Measurements from ENCODE around the gene HSPB8. TPM values are rescaled to one million over a fixed set of nuclear protein-coding genes. Genes with fewer than 3 reads are reported as not detected.
A peak's percentile ranks its signal among the peaks of the same experiment; 100 is the strongest.

Gene HSPB8
- total RNA-seq, 1 donor from 2014 or later = 58.4 TPM

DNA sequence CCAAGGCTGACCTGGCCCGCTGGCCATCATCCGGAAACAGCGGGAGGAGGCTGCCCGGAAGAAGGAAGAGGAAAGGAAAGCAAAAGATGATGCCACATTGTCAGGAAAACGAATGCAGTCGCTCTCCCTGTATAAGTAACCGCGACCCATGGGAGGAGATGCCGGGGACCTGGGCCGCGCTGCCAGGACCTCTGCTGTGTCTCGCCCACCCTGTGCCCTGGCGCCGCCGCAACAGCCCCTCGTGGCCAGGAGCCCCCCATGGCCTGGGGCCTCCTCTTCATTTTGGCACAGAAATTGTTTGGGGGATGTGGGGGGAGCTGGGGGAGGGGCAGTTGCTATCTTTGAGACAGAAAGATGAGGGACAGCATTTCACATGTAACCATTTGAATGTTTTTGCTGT is 16.5 kb downstream of the HSPB8 start:
- H3K27ac ChIP-seq = no peak overlapping the region
- H3K4me1 ChIP-seq = no peaks in the 10 kb centered on the region
- DNase-seq (ENCODE audit: extremely low spot score in 2 of 2) = no peak
- intact Hi-C loops (cut with DNase I) = no loop called here
- no peak overlapping the region for H3K4me3 ChIP-seq
- H3K27me3 ChIP-seq = no peaks in the 10 kb centered on the region
- no peaks in the 10 kb centered on the region for H3K9me3 ChIP-seq
- H3K36me3 ChIP-seq = peaks cover 0 to 17% of the 10 kb centered on the region in 2 donors
- TF ChIP-seq POLR2A (IDR thresholded peaks at IDR 0.05) (no peak), POLR2AphosphoS5 (IDR thresholded peaks at IDR 0.05; ENCODE audit: insufficient read depth in 1 of 2, low read depth in 1 of 2) (no peak)
- TF ChIP-seq, protein P1, sequence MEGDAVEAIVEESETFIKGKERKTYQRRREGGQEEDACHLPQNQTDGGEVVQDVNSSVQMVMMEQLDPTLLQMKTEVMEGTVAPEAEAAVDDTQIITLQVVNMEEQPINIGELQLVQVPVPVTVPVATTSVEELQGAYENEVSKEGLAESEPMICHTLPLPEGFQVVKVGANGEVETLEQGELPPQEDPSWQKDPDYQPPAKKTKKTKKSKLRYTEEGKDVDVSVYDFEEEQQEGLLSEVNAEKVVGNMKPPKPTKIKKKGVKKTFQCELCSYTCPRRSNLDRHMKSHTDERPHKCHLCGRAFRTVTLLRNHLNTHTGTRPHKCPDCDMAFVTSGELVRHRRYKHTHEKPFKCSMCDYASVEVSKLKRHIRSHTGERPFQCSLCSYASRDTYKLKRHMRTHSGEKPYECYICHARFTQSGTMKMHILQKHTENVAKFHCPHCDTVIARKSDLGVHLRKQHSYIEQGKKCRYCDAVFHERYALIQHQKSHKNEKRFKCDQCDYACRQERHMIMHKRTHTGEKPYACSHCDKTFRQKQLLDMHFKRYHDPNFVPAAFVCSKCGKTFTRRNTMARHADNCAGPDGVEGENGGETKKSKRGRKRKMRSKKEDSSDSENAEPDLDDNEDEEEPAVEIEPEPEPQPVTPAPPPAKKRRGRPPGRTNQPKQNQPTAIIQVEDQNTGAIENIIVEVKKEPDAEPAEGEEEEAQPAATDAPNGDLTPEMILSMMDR (IDR thresholded peaks at IDR 0.05) = no peak

DNA sequence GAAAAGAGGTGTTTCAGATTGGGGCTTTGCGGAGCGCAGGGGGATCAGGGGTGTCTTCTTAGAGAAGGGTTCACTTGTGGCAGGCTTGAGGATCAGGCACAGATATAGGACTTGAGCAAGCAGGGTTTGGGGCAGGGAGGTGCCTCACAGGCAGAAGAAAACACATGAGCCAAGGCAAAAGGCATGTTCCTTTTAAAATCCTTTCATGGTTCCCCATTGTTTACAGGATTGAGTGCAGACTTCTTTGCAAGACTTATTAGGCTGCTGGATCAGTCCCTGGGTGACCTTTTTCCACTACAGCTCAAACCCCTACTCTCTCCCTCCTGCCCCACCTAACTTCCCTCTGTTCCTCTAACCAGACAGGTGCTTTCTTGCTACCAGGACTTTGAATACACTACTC is 19.7 kb downstream of the HSPB8 start:
- no peak overlapping the region for H3K4me3 ChIP-seq
- no peaks in the 10 kb centered on the region for H3K4me1 ChIP-seq
- H3K27ac ChIP-seq = peak overlapping the region; percentile 35
- peaks cover 0 to 14% of the 10 kb centered on the region in 2 donors for H3K36me3 ChIP-seq
- intact Hi-C loops (cut with DNase I) = no loop called here
- H3K9me3 ChIP-seq = no peaks in the 10 kb centered on the region
- no peaks in the 10 kb centered on the region for H3K27me3 ChIP-seq
- DNase-seq (ENCODE audit: extremely low spot score in 2 of 2) = no peak
- TF ChIP-seq POLR2AphosphoS5 (IDR thresholded peaks at IDR 0.05; ENCODE audit: insufficient read depth in 1 of 2, low read depth in 1 of 2) = no peak
- TF ChIP-seq, protein P1 (IDR thresholded peaks at IDR 0.05) = no peak
- TF ChIP-seq POLR2A (IDR thresholded peaks at IDR 0.05) = no peak

DNA sequence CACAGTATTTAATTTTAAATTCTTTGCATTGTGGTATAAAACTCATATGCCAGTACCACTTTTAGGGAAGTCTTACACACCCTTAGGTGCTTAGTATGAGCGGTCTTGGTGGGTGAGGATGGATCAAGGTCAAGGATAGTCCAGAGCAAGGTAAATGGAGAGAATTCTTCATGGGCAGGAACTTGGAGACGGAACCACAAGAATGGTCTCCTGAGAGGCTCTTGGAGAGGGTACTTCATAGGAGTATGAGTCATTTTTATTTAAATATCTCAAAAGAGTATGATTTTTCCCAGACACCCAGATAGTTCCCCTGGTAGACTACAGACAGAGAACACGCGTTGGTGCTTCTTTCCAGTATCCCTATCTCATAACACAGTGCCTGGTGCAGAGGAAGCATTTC is 21.9 kb downstream of the HSPB8 start:
- no peaks in the 10 kb centered on the region for H3K4me1 ChIP-seq
- TF ChIP-seq POLR2A (IDR thresholded peaks at IDR 0.05) = no peak
- TF ChIP-seq, protein P1 (IDR thresholded peaks at IDR 0.05) = no peak
- TF ChIP-seq POLR2AphosphoS5 (IDR thresholded peaks at IDR 0.05; ENCODE audit: insufficient read depth in 1 of 2, low read depth in 1 of 2) = no peak
- H3K36me3 ChIP-seq = no peaks in the 10 kb centered on the region
- H3K9me3 ChIP-seq = no peaks in the 10 kb centered on the region
- intact Hi-C loops (cut with DNase I) = no loop called here
- H3K27ac ChIP-seq = no peak overlapping the region
- no peak for DNase-seq (ENCODE audit: extremely low spot score in 2 of 2)
- no peaks in the 10 kb centered on the region for H3K27me3 ChIP-seq
- no peak overlapping the region for H3K4me3 ChIP-seq

DNA sequence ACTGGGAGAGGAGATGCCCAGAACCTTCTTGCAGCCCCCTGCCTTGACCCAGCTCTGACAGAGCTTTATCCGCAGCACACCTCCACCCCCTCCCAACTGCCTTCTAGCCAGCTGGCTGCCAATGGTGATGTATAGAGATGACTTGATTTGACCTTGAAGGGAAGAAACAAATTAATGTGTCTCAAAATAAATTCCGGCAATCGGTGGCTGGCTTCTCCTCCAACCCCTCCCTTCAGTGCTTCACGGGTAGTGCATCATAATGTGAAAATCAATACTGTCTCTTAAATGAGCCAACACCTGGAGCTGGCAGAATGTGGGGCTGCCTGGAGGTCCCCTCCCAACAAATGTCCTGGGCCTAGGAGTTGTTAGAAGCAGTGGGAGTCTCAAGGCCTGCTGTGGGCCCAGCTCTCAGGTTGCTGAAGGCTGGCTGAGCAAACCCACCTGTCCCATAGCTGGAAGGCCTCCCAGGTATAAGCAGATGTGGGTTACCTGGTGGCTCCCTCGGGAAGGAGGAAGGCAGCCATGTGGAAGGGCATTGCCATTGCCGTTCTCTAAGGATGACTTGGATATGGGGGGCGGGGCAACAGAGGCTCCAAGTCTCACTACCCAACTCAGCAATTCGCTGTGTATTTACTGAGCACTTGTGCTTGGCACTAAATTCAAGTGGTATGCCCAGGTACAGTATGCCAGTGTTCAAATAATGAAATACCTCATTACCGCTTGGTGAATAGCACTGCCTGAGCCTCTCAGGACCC is 23.2 kb downstream of the HSPB8 start:
- H3K27ac ChIP-seq = no peak overlapping the region

DNA sequence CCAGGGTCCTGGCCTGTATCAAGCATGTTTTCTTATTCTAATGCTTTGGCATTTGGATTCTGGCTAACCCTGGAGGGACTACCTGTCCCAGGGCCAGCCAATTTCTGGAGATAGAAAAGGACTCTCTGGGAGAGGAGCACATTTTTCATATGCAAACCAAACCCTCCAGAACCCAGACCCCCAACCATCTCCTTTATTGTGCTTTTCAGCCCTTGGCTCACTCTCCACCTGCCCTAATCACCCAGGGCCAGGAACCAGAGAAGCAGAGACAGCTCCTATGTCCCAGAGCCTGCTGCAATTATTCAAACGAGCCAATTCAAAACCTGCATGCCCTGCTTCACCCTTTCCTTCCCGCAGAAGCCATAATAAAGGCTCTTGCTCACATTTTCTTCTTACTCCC is 23.8 kb downstream of the HSPB8 start:
- TF ChIP-seq, protein P1 (IDR thresholded peaks at IDR 0.05) = no peak
- TF ChIP-seq POLR2AphosphoS5 (IDR thresholded peaks at IDR 0.05; ENCODE audit: insufficient read depth in 1 of 2, low read depth in 1 of 2) (no peak), POLR2A (IDR thresholded peaks at IDR 0.05) (no peak)
- Histone ChIP-seq H3K4me1 (no peaks in the 10 kb centered on the region), H3K27ac (no peak overlapping the region), H3K27me3 (no peaks in the 10 kb centered on the region), H3K9me3 (no peaks in the 10 kb centered on the region), H3K4me3 (no peak overlapping the region), H3K36me3 (no peaks in the 10 kb centered on the region)
- intact Hi-C loops (cut with DNase I) = no loop called here
- no peak for DNase-seq (ENCODE audit: extremely low spot score in 2 of 2)

More for the DNA sequence above, 23.2 kb downstream of the HSPB8 start:
- H3K4me1 ChIP-seq = no peaks in the 10 kb centered on the region
- no peak overlapping the region for H3K4me3 ChIP-seq
- no peaks in the 10 kb centered on the region for H3K36me3 ChIP-seq
- H3K27me3 ChIP-seq = no peaks in the 10 kb centered on the region
- DNase-seq (ENCODE audit: extremely low spot score in 2 of 2) = no peak
- intact Hi-C loops (cut with DNase I) = no loop called here
- TF ChIP-seq POLR2AphosphoS5 (IDR thresholded peaks at IDR 0.05; ENCODE audit: insufficient read depth in 1 of 2, low read depth in 1 of 2) (no peak), POLR2A (IDR thresholded peaks at IDR 0.05) (no peak)
- TF ChIP-seq, protein P1 (IDR thresholded peaks at IDR 0.05) = no peak
- H3K9me3 ChIP-seq = no peaks in the 10 kb centered on the region
